Kidney capillary endothelial cell (primary cell): ENCODE results near the gene MSL2.
"Not testable (repeated sequence)": the region's sequence is repeated elsewhere in the genome, so short reads cannot be mapped to it uniquely, and the experiment has no call there.

Experiments
- DNase-seq: peaks from one replicate; pipeline ENCODE4 v3.0.0-alpha.2; 2018; ENCODE audit warnings: low spot score

The MSL2 gene

DNA sequence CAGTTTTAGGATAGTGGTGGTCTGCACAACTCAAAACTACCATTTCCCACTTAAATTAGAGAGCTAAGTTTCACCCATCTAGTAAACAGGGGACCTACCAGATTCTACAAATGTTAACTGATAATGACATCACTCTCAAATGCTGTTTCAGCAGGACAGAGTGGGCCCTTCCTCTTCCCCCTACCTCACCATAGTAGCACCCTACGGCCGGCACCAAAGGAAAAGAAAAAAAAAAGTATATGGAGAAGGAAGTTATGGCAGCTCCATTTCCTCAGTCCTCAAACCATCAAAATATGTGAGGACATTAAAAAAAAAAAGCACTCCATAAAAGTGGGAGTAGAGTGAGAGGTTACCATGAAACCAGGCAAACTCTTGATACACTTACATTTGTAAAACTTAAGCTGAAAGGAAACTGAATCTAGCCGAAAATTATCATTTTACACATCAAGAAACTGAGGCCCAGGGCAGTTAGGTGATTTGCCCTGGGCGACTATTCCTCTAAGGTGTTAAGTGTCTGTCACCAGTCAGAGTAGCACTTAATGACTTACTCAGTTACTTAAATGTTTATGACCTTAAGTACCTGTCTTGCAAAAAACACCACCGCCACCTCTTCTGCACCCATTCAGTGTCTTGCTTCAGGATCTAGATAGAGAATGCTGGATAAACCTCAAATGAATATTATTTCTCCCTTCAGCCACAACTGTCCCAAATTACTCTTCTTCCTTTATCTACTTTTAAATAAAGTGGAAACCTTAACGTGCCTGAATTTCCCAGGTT lies 2.7 kb downstream of the MSL2 start:
- DNase-seq, result no peak

GRCh38 chr3:136192831-136193230 lies 3.3 kb downstream of the MSL2 start:
- no peak for DNase-seq

GRCh38 chr3:136192195-136192594 lies 3.9 kb downstream of the MSL2 start:
- not testable (repeated sequence) for DNase-seq

GRCh38 chr3:136189859-136190617 lies 6.1 kb downstream of the MSL2 start:
- DNase-seq, result no peak

DNA sequence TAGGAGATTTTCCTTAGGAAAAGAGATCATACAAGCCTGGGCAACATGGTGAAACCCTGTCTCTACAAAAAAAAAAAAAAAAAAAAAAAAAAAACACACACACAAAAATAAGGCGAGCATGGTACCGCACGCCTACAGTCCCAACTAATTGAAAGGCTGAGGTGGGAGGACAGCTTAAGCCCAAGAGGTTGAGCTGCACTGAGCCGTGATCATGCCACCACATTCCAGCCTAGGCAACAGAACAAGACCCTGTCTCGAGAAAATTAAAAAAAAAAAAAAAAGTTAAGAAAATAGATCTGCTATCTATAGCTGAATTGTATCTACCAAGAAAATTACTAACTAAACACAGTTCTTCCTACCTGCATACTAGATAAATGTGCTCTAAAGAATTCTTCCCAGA lies 7.1 kb downstream of the MSL2 start:
- DNase-seq, result no peak

GRCh38 chr3:136187868-136188267 lies 8.3 kb downstream of the MSL2 start:
- DNase-seq, result no peak

GRCh38 chr3:136186846-136187245 lies 9.3 kb downstream of the MSL2 start:
- no peak for DNase-seq

DNA sequence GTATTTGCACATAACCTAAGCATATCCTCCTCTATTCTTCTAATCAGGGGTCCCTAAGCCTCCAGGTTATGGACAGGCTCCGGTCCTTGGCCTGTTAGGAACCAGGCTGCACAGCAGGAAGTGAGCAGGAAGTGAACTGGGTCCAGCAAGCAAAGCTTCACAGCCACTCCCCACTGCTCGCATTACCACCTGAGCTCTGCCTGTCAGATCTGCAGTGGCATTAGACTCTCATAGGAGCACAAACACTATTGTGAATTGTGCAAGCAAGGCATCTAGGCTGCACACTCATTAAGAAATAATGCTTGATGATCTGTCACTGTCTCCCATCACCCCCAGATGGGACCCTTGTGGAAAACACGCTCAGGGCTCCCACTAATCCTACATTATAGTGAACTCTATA lies 9.8 kb downstream of the MSL2 start:
- no peak for DNase-seq

DNA sequence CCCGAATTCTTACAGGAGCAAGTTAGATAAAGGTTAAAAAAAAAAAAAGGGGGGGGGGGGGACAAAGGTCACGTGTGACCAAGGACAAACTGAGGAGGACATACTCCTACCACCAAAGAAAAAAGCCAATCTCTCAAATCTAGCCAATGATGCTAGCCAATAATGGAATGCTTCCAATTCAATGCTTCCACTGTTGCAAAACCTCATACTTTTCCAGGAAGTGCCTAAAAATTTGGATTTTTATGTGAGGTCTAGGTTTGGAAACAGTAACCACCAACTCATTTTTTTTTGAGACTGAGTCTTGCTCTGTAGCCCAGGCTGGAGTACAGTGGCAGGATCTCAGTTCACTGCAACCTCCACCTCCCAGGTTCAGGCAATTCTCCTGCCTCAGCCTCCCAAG lies 11.4 kb downstream of the MSL2 start:
- no peak for DNase-seq

DNA sequence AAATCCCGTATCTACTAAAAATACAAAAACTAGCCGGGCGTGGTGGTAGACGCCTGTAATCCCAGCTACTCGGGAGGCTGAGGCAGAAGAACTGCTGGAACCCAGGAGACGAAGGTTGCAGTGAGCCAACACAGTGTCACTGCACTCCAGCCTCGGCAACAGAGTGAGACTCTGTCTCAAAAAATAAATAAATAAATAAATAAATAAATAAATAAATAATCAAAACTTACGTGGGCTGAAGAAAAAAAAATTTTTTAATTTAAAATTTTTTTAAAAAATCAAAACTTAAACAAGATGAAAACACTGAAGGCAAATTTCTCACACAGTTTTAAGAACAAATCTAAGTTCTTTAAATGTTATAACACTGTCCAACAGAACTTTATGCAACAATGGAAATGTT lies 14.4 kb downstream of the MSL2 start:
- DNase-seq, result no peak

DNA sequence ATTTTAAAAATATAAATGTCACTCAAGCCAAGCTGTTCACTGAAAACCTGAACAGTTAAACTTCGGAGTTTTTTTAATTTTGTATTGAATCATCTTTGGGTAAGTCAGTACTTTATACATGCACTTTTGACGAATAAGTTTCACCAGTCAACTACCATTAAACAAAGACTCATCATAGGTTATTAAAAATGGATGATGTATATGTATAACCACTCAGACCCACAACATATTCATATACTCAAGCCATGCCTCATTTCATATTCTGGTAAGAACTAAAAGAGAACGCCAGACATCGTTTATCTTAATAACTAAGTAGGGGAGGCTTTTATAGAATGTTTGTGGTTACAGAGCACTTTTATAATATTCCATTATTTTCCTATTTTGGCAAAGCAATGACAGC lies 18.3 kb downstream of the MSL2 start:
- no peak for DNase-seq

DNA sequence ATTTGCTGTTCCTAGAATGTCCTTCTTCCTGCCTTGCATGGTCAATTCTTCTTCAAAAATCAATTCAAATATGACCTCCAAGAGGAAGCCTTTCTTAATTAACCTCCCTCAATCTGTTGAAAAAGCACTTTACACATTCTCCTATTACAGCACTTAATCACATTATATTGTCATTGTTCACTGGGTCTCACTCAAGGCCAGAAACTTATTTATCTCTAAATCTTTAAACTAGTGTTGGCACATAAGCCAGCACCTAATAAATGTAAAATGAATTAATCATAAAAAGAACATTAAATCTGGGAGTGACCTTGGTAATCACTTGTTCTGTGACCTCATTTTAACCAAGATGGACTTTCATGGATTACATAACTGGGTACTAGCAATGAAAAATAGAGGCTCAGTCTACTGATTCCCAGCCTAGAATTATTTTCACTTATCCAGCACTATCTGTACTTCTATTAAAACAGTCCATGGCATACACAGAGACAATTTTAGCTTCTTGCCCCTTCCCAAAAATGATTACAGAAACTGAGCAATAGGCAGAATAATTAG lies 22.1 kb downstream of the MSL2 start:
- no peak for DNase-seq

GRCh38 chr3:136171097-136171542 lies 25.0 kb downstream of the MSL2 start:
- DNase-seq, result peak; percentile 69

DNA sequence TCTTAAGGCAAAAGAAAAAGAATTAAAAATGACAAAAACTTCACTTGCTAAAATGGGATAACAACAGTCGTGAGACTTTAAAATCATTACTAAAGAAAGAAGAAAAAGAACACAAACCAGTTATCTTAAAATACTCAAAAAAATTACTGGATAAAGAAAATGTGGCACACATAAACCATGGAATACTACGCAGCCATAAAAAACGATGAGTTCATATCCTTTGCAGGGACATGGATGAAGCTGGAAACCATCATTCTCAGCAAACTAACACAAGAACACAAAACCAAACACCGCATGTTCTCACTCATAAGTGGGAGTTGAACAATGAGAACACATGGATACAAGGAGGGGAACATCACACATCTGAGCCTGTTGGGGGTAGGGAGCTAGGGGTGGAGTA lies 27.9 kb downstream of the MSL2 start:
- not testable (repeated sequence) for DNase-seq

- DNase-seq, result no peak
Measured at GRCh38 chr3:136166507-136166906, 29.6 kb downstream of the MSL2 start.

DNA sequence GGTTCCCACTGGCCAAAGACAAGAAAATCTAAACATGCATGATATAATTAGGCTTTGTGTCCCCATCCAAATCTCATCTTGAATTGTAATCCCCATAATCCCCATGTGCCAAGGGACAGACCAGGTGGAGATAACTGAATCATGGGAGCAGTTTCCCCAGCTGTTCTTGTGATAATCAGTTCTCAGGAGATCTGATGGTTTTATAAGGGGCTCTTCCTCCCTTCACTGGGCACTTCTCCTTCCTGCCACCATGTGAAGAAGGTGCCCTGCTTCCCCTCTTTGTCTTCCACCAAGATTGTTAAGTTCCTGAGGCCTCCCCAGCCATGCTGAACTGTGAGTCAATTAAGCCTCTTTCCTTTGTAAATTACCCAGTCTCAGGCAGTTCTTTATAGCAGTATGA lies 32.5 kb downstream of the MSL2 start:
- DNase-seq, result not testable (repeated sequence)

GRCh38 chr3:136162322-136162721 lies 33.8 kb downstream of the MSL2 start:
- no peak for DNase-seq

- DNase-seq, result no peak
Measured at GRCh38 chr3:136161516-136161915, 34.6 kb downstream of the MSL2 start.

DNA sequence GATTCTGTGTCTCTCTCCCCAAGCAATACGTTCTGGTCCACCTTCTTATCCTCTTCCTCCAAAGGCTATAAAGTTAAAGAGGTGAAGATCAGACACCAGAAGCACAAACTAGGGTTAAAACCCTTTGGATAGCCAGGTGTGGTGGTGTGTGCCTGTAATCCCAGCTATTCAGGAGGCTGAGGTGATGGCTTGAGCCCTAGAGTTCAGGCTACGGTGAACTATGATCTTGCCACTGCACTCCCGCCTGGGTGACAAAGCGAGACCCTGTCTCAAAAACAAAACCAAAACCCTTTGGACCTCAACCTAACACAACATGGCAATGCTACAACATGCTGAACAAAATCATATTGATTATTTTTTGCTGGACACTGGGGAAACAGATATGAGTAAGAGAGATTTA lies 43.2 kb downstream of the MSL2 start:
- no peak for DNase-seq

DNA sequence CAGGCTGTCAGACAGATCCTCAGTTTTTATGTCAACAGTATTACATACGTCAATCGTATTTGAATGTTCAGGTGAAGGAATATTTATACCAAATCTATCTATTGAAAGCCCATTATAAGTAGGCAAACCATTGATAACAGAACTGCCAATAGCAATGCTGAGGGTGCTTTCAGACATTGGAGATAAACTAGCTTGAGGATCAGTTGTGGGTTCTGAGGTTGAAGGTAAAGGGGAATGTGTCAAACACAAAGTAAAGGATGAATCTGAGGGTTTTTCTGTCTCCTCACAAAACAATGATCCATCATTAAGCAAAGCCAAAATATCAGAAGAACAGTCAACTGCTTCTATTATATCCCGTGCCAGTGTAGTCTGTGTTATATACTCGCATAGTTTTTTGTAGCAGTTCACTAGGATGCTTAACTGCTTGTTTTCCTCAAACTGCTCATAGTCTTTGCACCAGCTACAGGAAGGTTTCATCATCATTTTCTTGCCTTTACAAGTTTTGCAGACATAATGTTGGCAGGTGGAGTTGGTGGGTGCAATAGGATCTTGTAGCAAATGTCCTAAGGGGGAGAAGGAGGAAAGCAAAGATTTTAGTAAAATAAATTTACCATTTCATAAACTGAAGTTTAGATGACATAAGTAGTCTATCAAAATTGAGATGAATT lies 43.8 kb downstream of the MSL2 start:
- no peak for DNase-seq

DNA sequence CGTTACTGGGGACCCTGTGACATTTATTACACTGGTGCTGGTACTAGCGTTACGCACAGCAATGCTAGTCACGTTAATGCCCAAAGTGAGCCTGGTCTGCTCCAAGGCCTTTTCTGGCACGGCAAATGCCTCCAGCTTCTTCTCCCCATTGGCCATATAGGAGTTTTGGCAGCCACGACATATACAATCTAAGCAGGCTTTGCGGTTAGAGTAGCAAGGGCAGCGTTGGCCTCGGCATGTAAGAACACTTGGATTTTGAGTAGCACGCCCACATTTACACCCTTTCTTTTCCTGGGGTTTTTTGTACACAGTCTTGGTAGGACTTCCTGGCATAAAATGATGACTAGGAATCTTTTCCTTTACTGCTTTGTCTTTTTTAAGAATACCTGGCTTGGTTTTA lies 44.9 kb downstream of the MSL2 start:
- DNase-seq, result no peak

- no peak for DNase-seq
Measured at GRCh38 chr3:136149667-136150066, 46.5 kb downstream of the MSL2 start.
